Measurements from ENCODE around the gene CHCHD2. TPM values are rescaled to one million over a fixed set of nuclear protein-coding genes. Genes with fewer than 3 reads are reported as not detected.

CHCHD2 gene
- total RNA-seq, 1 experiment from 2014 or later, result 510 TPM

GRCh38 chr7:56125831-56126230 is 19.6 kb upstream of the CHCHD2 start (continued):
- TF ChIP-seq SIN3A (IDR thresholded peaks at IDR 0.05; ENCODE audit: low read depth), result no peak
- TF ChIP-seq ZFX (IDR thresholded peaks at IDR 0.05), result no peak

- DNase-seq (ENCODE audit: low read depth, low spot score) (no peak), ATAC-seq (no peak)
- Histone ChIP-seq H3K4me3 (replicated peaks in 1 of 2; ENCODE audit: low read depth in 1 of 2, low read length in 2 of 2) (no peak overlapping the region), H3K4me1 (ENCODE audit: control insufficient read depth in 1 of 2, insufficient read depth in 2 of 2, low read length in 2 of 2) (no peaks in the 10 kb centered on the region), H3K9ac (ENCODE audit: low read length) (no peak overlapping the region), H3K79me2 (ENCODE audit: insufficient read depth, low read length) (no peaks in the 10 kb centered on the region), H3K27me3 (ENCODE audit: insufficient read depth, low read length) (no peaks in the 10 kb centered on the region), H3K9me3 (ENCODE audit: control insufficient read depth in 1 of 2, insufficient read depth in 1 of 2, low read depth in 1 of 2, low read length in 2 of 2) (no peaks in the 10 kb centered on the region), H3K9me2 (ENCODE audit: insufficient read depth) (no peaks in the 10 kb centered on the region), H3K36me3 (ENCODE audit: control insufficient read depth in 1 of 2, insufficient read depth in 2 of 2, low read length in 2 of 2) (no peaks in the 10 kb centered on the region), H3K4me2 (ENCODE audit: low read length) (no peak overlapping the region), H3K27ac (ENCODE audit: low read depth, low read length) (no peak overlapping the region), H2AFZ (ENCODE audit: low read depth, low read length, poor library complexity, severe bottlenecking) (no peak overlapping the region), H4K20me1 (ENCODE audit: insufficient read depth) (no peaks in the 10 kb centered on the region)
- TF ChIP-seq, protein P1, sequence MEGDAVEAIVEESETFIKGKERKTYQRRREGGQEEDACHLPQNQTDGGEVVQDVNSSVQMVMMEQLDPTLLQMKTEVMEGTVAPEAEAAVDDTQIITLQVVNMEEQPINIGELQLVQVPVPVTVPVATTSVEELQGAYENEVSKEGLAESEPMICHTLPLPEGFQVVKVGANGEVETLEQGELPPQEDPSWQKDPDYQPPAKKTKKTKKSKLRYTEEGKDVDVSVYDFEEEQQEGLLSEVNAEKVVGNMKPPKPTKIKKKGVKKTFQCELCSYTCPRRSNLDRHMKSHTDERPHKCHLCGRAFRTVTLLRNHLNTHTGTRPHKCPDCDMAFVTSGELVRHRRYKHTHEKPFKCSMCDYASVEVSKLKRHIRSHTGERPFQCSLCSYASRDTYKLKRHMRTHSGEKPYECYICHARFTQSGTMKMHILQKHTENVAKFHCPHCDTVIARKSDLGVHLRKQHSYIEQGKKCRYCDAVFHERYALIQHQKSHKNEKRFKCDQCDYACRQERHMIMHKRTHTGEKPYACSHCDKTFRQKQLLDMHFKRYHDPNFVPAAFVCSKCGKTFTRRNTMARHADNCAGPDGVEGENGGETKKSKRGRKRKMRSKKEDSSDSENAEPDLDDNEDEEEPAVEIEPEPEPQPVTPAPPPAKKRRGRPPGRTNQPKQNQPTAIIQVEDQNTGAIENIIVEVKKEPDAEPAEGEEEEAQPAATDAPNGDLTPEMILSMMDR (IDR thresholded peaks at IDR 0.05 in 2 of 3, conservative IDR thresholded peaks at IDR 0.05 in 1 of 3; ENCODE audit: borderline replicate concordance in 1 of 3, insufficient read depth in 1 of 3, low read depth in 2 of 3, low read length in 2 of 3), result no peak
- TF ChIP-seq, protein P2, sequence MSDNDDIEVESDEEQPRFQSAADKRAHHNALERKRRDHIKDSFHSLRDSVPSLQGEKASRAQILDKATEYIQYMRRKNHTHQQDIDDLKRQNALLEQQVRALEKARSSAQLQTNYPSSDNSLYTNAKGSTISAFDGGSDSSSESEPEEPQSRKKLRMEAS (IDR thresholded peaks at IDR 0.05), result no peak
- TF ChIP-seq, protein P3, sequence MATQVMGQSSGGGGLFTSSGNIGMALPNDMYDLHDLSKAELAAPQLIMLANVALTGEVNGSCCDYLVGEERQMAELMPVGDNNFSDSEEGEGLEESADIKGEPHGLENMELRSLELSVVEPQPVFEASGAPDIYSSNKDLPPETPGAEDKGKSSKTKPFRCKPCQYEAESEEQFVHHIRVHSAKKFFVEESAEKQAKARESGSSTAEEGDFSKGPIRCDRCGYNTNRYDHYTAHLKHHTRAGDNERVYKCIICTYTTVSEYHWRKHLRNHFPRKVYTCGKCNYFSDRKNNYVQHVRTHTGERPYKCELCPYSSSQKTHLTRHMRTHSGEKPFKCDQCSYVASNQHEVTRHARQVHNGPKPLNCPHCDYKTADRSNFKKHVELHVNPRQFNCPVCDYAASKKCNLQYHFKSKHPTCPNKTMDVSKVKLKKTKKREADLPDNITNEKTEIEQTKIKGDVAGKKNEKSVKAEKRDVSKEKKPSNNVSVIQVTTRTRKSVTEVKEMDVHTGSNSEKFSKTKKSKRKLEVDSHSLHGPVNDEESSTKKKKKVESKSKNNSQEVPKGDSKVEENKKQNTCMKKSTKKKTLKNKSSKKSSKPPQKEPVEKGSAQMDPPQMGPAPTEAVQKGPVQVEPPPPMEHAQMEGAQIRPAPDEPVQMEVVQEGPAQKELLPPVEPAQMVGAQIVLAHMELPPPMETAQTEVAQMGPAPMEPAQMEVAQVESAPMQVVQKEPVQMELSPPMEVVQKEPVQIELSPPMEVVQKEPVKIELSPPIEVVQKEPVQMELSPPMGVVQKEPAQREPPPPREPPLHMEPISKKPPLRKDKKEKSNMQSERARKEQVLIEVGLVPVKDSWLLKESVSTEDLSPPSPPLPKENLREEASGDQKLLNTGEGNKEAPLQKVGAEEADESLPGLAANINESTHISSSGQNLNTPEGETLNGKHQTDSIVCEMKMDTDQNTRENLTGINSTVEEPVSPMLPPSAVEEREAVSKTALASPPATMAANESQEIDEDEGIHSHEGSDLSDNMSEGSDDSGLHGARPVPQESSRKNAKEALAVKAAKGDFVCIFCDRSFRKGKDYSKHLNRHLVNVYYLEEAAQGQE (IDR thresholded peaks at IDR 0.05; ENCODE audit: low read depth), result no peak
- TF ChIP-seq CEBPB (IDR thresholded peaks at IDR 0.05; ENCODE audit: low read depth), result no peak
- intact Hi-C loops (cut with micrococcal nuclease), result no loop called here
- RAD21 ChIA-PET (ENCODE audit: low non-redundant PET in 1 of 2, low total read pairs in 2 of 2, uncharacterized antibody in 2 of 2, unreplicated experiment in 2 of 2), result no interaction called here
- CTCF ChIA-PET, result no interaction called here
- POLR2A ChIA-PET, result no interaction called here
- no TSS peak for BruUV-seq (replicated peaks)
Measured at GRCh38 chr7:56124981-56125380, 18.7 kb upstream of the CHCHD2 start.

Data from HCT116 (cell line).